GM23338 (cell line): Measurements from ENCODE around the gene SPACA1. TPM values are rescaled to one million over a fixed set of nuclear protein-coding genes. Genes with fewer than 3 reads are reported as not detected.
A peak's percentile ranks its signal among the peaks of the same experiment; 100 is the strongest.

ENCODE experiments used
- ATAC-seq: fragments of 200-7000 bp; cut with Tn5 transposase; 3 replicates; pipeline ENCODE4 v1.9.1; 2020
- DNase-seq: peaks from one replicate; pipeline ENCODE4 v3.0.0-alpha.2; 2015; ENCODE audit warnings: low spot score
- H2AFZ ChIP-seq: fragments of 200-600 bp; sonication (generic); 2 replicates; pipeline ENCODE4 v1.8.0; 2016; ENCODE audit warnings: antibody characterized with exemption, mild to moderate bottlenecking, moderate library complexity
- H3F3A ChIP-seq: fragments of 200-600 bp; sonication (generic); replicated peaks from 2 replicates; pipeline ENCODE4 v1.8.0; 2017; ENCODE audit warnings: antibody characterized with exemption, mixed run types, low read depth
- H3K27ac ChIP-seq: fragments of 200-600 bp; sonication (generic); 2 replicates; pipeline ENCODE4 v1.6.1; 2016; ENCODE audit warnings: low read depth
- H3K27me3 ChIP-seq: fragments of 200-600 bp; sonication (generic); 2 replicates; pipeline ENCODE4 v1.8.0; 2016; ENCODE audit warnings: mild to moderate bottlenecking, mixed run types, moderate library complexity; ENCODE audit not compliant: insufficient read depth
- H3K36me3 ChIP-seq: fragments of 200-600 bp; sonication (generic); 2 replicates; pipeline ENCODE4 v1.8.0; 2016; ENCODE audit warnings: mild to moderate bottlenecking; ENCODE audit not compliant: insufficient read depth
- H3K4me1 ChIP-seq: fragments of 200-600 bp; sonication (generic); 2 replicates; pipeline ENCODE4 v1.8.0; 2016; ENCODE audit warnings: mild to moderate bottlenecking, moderate library complexity; ENCODE audit not compliant: insufficient read depth
- H3K4me2 ChIP-seq: fragments of 200-600 bp; sonication (generic); 2 replicates; pipeline ENCODE4 v1.7.1; 2017; ENCODE audit warnings: mixed run types
- H3K4me3 ChIP-seq: fragments of 200-600 bp; sonication (generic); 2 replicates; pipeline ENCODE4 v1.6.1; 2016; ENCODE audit warnings: mixed run types
- H3K79me2 ChIP-seq: fragments of 200-600 bp; sonication (generic); replicated peaks from 2 replicates; pipeline ENCODE4 v1.8.0; 2017; ENCODE audit warnings: mild to moderate bottlenecking; ENCODE audit not compliant: insufficient read depth
- H3K9me2 ChIP-seq: fragments of 200-600 bp; sonication (generic); 2 replicates; pipeline ENCODE4 v1.8.0; 2017; ENCODE audit not compliant: insufficient read depth
- H4K20me1 ChIP-seq: fragments of 200-600 bp; sonication (generic); replicated peaks from 2 replicates; pipeline ENCODE4 v1.8.0; 2017; ENCODE audit warnings: mild to moderate bottlenecking; ENCODE audit not compliant: insufficient read depth
- H3K27ac Mint-ChIP-seq: 2 replicates; pipeline ENCODE4 v1.8.0; 2020; ENCODE audit warnings: inconsistent platforms, mild to moderate bottlenecking, moderate library complexity, mixed read lengths
- H3K27me3 Mint-ChIP-seq: 3 replicates; pipeline ENCODE4 v1.8.0; 2022; ENCODE audit warnings: low read depth, mild to moderate bottlenecking, moderate library complexity, mixed read lengths, inconsistent platforms; ENCODE audit not compliant: insufficient read depth, poor library complexity
- H3K36me3 Mint-ChIP-seq: 3 replicates; pipeline ENCODE4 v1.8.0; 2021; ENCODE audit warnings: low read depth, mild to moderate bottlenecking, inconsistent platforms, moderate library complexity, mixed read lengths
- H3K4me1 Mint-ChIP-seq: 3 replicates; pipeline ENCODE4 v1.8.0; 2020; ENCODE audit warnings: mild to moderate bottlenecking, inconsistent platforms, mixed read lengths
- H3K4me3 Mint-ChIP-seq: 3 replicates; pipeline ENCODE4 v1.8.0; 2021; ENCODE audit warnings: moderate library complexity, mild to moderate bottlenecking, inconsistent platforms, mixed read lengths
- H3K9me3 Mint-ChIP-seq: 3 replicates; pipeline ENCODE4 v1.8.0; 2020; ENCODE audit warnings: moderate library complexity, mild to moderate bottlenecking, inconsistent platforms, mixed read lengths
- EZH2 ChIP-seq: fragments of 200-600 bp; sonication (generic); IDR thresholded peaks from one replicate; pipeline ENCODE4 v1.8.0; 2017; ENCODE audit warnings: antibody characterized with exemption, mild to moderate bottlenecking, low read depth; ENCODE audit not compliant: unreplicated experiment
- EZH2phosphoT487 ChIP-seq: fragments of 200-600 bp; sonication (generic); IDR thresholded peaks from one replicate; pipeline ENCODE4 v1.8.1; 2018; ENCODE audit warnings: antibody characterized with exemption; ENCODE audit not compliant: unreplicated experiment
- JUNB ChIP-seq: IDR thresholded peaks from one replicate; pipeline ENCODE4 v1.6.1; 2016; ENCODE audit warnings: antibody characterized with exemption; ENCODE audit not compliant: unreplicated experiment
- NANOG ChIP-seq: IDR thresholded peaks from 2 replicates; pipeline ENCODE4 v1.6.1; 2016; ENCODE audit warnings: antibody characterized with exemption, borderline replicate concordance
- POLR2AphosphoS5 ChIP-seq: IDR thresholded peaks from 2 replicates; pipeline ENCODE4 v1.6.1; 2016; ENCODE audit warnings: antibody characterized with exemption, low read depth
- STAT1 ChIP-seq: IDR thresholded peaks from one replicate; pipeline ENCODE4 v1.6.1; 2016; ENCODE audit warnings: antibody characterized with exemption; ENCODE audit not compliant: unreplicated experiment
- ZNF114 ChIP-seq: fragments of 250-450 bp; sonication (Bioruptor Pico); IDR thresholded peaks from 2 replicates; pipeline ENCODE4 v1.5.0; 2020; ENCODE audit warnings: mild to moderate bottlenecking, moderate library complexity
- ZNF331 ChIP-seq: fragments of 250-450 bp; sonication (Bioruptor Pico); IDR thresholded peaks from 2 replicates; pipeline ENCODE4 v1.5.0; 2020; ENCODE audit warnings: low read depth, mild to moderate bottlenecking, moderate library complexity
- long read RNA-seq: library from polyadenylated mRNA; unstranded; transcript quantifications from one replicate; pipeline ENCODE4 v2.0.0, GENCODE V29; 2020; ENCODE audit not compliant: unreplicated experiment
- polyA plus RNA-seq: library from polyadenylated mRNA; unstranded; fragments of >200 nt; fragmentation: Nextera tagmentation; extraction: Ambion mirVana; gene quantifications from 2 replicates; pipeline ENCODE4 v1.2.1, GENCODE V29; 2016
- total RNA-seq: library from RNA; depleted of rRNA; stranded (reverse); fragments of >200 nt; shearing (Covaris generic); gene quantifications from 2 replicates; pipeline ENCODE4 v1.2.3, GENCODE V29; 2014; rRNA removed
- TF ChIP-seq, protein P1 (sequence below): fragments of 250-450 bp; sonication (Bioruptor Pico); IDR thresholded peaks from 2 replicates; pipeline ENCODE4 v1.5.0; 2020; ENCODE audit warnings: mild to moderate bottlenecking, moderate library complexity
- TF ChIP-seq, protein P2 (sequence below): IDR thresholded peaks from one replicate; pipeline ENCODE4 v1.6.1; 2018; ENCODE audit warnings: antibody characterized with exemption; ENCODE audit not compliant: unreplicated experiment
- TF ChIP-seq, protein P3 (sequence below), 2 experiments: fragments of 200-600 bp in 1 of 2; sonication (generic) in 1 of 2; conservative IDR thresholded peaks; 2 replicates each; pipeline versions ENCODE4 v1.5.1 to v1.6.1; 2016 to 2017; ENCODE audit warnings: antibody characterized with exemption in 2 of 2, low read depth in 2 of 2, mild to moderate bottlenecking in 2 of 2, moderate library complexity in 1 of 2

SPACA1 gene, protein sequence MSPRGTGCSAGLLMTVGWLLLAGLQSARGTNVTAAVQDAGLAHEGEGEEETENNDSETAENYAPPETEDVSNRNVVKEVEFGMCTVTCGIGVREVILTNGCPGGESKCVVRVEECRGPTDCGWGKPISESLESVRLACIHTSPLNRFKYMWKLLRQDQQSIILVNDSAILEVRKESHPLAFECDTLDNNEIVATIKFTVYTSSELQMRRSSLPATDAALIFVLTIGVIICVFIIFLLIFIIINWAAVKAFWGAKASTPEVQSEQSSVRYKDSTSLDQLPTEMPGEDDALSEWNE
- not detected in 2 replicates for total RNA-seq
- polyA plus RNA-seq: not detected in 2 replicates
- long read RNA-seq: 0 reads

DNA sequence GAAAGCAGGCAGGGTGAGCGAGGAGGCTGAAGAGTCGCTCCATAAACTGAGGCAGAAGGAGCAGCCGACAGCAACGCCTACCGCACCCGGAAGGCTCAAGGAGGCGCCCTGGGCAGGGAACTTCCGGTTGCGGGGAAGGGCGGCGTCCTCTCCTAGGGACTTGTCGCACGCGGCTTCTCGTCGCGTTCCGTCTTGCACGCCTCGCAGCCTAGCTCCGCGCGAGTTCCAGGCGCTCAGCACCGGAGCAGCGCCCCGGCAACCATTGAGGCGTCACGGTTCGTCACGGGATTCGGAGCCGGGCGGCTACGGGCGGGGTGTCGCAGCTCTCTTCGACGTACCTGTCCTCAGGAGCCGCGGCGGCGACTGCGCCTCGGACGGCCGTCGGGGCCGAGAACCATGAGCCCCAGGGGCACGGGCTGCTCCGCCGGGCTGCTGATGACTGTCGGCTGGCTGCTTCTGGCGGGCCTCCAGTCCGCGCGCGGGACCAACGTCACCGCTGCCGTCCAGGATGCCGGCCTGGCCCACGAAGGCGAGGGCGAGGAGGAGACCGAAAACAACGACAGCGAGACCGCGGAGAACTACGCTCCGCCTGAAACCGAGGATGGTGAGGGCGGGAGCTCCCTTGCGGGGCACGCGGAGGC is at the start of gene SPACA1:
Gene SPACA1 (plus strand): TSS at position 332 of the 641 bp plus-strand sequence. CDS start 65 bp downstream, at position 397.
- ATAC-seq: peak; percentile 45; the same call in 1 of the 3 replicates
- peaks cover 2% of the 10 kb centered on the region for H3K27me3 Mint-ChIP-seq
- H2AFZ ChIP-seq: peak within 1 kb of the TSS; percentile 8; the same call in 1 of the 2 replicates
- no peak within 1 kb of the TSS for H3K4me3 Mint-ChIP-seq
- no peaks in the 10 kb centered on the region for H3K27me3 ChIP-seq
- no peak within 1 kb of the TSS for H3K4me3 ChIP-seq
- no peaks in the 10 kb centered on the region for H3K9me3 Mint-ChIP-seq
- H3K27ac ChIP-seq: no peak within 1 kb of the TSS
- H3K36me3 Mint-ChIP-seq: peaks cover 2% of the 10 kb centered on the region; the same call in 1 of the 3 replicates
- H3K4me2 ChIP-seq: no peak within 1 kb of the TSS
- H3K27ac Mint-ChIP-seq: no peak within 1 kb of the TSS
- no peaks in the 10 kb centered on the region for H3K36me3 ChIP-seq
- peaks cover 6% of the 10 kb centered on the region for H3K4me1 ChIP-seq
- peaks cover 5% of the 10 kb centered on the region; the same call in 1 of the 2 replicates for H3K9me2 ChIP-seq
- DNase-seq: peak; percentile 12
- peaks cover 8% of the 10 kb centered on the region for H3K4me1 Mint-ChIP-seq
- no peaks in the 10 kb centered on the region for H3F3A ChIP-seq
- no peaks in the 10 kb centered on the region for H4K20me1 ChIP-seq
- H3K79me2 ChIP-seq: no peaks in the 10 kb centered on the region
- TF ChIP-seq NANOG (no peak), ZNF114 (CRISPR knock-in tag) (no peak), JUNB (no peak), EZH2phosphoT487 (no peak), STAT1 (no peak), ZNF331 (CRISPR knock-in tag) (no peak), POLR2AphosphoS5 (no peak), EZH2 (no peak)
- TF ChIP-seq, protein P1, sequence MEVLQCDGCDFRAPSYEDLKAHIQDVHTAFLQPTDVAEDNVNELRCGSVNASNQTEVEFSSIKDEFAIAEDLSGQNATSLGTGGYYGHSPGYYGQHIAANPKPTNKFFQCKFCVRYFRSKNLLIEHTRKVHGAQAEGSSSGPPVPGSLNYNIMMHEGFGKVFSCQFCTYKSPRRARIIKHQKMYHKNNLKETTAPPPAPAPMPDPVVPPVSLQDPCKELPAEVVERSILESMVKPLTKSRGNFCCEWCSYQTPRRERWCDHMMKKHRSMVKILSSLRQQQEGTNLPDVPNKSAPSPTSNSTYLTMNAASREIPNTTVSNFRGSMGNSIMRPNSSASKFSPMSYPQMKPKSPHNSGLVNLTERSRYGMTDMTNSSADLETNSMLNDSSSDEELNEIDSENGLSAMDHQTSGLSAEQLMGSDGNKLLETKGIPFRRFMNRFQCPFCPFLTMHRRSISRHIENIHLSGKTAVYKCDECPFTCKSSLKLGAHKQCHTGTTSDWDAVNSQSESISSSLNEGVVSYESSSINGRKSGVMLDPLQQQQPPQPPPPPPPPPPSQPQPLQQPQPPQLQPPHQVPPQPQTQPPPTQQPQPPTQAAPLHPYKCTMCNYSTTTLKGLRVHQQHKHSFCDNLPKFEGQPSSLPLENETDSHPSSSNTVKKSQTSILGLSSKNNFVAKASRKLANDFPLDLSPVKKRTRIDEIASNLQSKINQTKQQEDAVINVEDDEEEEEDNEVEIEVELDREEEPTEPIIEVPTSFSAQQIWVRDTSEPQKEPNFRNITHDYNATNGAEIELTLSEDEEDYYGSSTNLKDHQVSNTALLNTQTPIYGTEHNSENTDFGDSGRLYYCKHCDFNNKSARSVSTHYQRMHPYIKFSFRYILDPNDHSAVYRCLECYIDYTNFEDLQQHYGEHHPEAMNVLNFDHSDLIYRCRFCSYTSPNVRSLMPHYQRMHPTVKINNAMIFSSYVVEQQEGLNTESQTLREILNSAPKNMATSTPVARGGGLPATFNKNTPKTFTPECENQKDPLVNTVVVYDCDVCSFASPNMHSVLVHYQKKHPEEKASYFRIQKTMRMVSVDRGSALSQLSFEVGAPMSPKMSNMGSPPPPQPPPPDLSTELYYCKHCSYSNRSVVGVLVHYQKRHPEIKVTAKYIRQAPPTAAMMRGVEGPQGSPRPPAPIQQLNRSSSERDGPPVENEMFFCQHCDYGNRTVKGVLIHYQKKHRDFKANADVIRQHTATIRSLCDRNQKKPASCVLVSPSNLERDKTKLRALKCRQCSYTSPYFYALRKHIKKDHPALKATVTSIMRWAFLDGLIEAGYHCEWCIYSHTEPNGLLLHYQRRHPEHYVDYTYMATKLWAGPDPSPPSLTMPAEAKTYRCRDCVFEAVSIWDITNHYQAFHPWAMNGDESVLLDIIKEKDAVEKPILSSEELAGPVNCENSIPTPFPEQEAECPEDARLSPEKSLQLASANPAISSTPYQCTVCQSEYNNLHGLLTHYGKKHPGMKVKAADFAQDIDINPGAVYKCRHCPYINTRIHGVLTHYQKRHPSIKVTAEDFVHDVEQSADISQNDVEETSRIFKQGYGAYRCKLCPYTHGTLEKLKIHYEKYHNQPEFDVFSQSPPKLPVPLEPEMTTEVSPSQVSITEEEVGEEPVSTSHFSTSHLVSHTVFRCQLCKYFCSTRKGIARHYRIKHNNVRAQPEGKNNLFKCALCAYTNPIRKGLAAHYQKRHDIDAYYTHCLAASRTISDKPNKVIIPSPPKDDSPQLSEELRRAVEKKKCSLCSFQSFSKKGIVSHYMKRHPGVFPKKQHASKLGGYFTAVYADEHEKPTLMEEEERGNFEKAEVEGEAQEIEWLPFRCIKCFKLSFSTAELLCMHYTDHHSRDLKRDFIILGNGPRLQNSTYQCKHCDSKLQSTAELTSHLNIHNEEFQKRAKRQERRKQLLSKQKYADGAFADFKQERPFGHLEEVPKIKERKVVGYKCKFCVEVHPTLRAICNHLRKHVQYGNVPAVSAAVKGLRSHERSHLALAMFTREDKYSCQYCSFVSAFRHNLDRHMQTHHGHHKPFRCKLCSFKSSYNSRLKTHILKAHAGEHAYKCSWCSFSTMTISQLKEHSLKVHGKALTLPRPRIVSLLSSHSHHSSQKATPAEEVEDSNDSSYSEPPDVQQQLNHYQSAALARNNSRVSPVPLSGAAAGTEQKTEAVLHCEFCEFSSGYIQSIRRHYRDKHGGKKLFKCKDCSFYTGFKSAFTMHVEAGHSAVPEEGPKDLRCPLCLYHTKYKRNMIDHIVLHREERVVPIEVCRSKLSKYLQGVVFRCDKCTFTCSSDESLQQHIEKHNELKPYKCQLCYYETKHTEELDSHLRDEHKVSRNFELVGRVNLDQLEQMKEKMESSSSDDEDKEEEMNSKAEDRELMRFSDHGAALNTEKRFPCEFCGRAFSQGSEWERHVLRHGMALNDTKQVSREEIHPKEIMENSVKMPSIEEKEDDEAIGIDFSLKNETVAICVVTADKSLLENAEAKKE (CRISPR knock-in tag): no peak
- TF ChIP-seq, protein P2, sequence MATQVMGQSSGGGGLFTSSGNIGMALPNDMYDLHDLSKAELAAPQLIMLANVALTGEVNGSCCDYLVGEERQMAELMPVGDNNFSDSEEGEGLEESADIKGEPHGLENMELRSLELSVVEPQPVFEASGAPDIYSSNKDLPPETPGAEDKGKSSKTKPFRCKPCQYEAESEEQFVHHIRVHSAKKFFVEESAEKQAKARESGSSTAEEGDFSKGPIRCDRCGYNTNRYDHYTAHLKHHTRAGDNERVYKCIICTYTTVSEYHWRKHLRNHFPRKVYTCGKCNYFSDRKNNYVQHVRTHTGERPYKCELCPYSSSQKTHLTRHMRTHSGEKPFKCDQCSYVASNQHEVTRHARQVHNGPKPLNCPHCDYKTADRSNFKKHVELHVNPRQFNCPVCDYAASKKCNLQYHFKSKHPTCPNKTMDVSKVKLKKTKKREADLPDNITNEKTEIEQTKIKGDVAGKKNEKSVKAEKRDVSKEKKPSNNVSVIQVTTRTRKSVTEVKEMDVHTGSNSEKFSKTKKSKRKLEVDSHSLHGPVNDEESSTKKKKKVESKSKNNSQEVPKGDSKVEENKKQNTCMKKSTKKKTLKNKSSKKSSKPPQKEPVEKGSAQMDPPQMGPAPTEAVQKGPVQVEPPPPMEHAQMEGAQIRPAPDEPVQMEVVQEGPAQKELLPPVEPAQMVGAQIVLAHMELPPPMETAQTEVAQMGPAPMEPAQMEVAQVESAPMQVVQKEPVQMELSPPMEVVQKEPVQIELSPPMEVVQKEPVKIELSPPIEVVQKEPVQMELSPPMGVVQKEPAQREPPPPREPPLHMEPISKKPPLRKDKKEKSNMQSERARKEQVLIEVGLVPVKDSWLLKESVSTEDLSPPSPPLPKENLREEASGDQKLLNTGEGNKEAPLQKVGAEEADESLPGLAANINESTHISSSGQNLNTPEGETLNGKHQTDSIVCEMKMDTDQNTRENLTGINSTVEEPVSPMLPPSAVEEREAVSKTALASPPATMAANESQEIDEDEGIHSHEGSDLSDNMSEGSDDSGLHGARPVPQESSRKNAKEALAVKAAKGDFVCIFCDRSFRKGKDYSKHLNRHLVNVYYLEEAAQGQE: no peak
- TF ChIP-seq, protein P3, sequence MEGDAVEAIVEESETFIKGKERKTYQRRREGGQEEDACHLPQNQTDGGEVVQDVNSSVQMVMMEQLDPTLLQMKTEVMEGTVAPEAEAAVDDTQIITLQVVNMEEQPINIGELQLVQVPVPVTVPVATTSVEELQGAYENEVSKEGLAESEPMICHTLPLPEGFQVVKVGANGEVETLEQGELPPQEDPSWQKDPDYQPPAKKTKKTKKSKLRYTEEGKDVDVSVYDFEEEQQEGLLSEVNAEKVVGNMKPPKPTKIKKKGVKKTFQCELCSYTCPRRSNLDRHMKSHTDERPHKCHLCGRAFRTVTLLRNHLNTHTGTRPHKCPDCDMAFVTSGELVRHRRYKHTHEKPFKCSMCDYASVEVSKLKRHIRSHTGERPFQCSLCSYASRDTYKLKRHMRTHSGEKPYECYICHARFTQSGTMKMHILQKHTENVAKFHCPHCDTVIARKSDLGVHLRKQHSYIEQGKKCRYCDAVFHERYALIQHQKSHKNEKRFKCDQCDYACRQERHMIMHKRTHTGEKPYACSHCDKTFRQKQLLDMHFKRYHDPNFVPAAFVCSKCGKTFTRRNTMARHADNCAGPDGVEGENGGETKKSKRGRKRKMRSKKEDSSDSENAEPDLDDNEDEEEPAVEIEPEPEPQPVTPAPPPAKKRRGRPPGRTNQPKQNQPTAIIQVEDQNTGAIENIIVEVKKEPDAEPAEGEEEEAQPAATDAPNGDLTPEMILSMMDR (conservative IDR thresholded peaks at IDR 0.05; ENCODE audit: low read depth in 2 of 2): no peak
